Lung (tissue), 12 donors: ENCODE data around the gene CA5A. TPM values are rescaled to one million over a fixed set of nuclear protein-coding genes. Genes with fewer than 3 reads are reported as not detected.

ENCODE experiments used
- ATAC-seq: fragments of 200-7000 bp; cut with Tn5 transposase; one replicate; pipeline ENCODE4 v1.9.1; 2020; ENCODE audit warnings: moderate number of reproducible peaks; ENCODE audit not compliant: insufficient read depth, low FRiP score
- DNase-seq, 3 donors: peaks; one replicate each; pipeline ENCODE4 v3.0.0-alpha.2; 2013 to 2017
- H3K27ac ChIP-seq, 2 donors: one replicate each; pipeline ENCODE4 v1.5.1; 2013; ENCODE audit warnings: mild to moderate bottlenecking in 2 of 2, moderate library complexity in 2 of 2, control low read depth in 1 of 2, inconsistent platforms in 1 of 2, low read depth in 1 of 2, low read length in 1 of 2
- H3K27me3 ChIP-seq, 3 donors: one replicate each; pipeline ENCODE4 v1.5.1; 2013; ENCODE audit warnings: low read length in 2 of 3; ENCODE audit not compliant: control insufficient read depth in 3 of 3, insufficient read depth in 3 of 3
- H3K36me3 ChIP-seq, 4 donors: one replicate each; pipeline ENCODE4 v1.5.1; 2013; ENCODE audit warnings: low read length in 4 of 4, mild to moderate bottlenecking in 1 of 4, moderate library complexity in 1 of 4; ENCODE audit not compliant: control insufficient read depth in 4 of 4, insufficient read depth in 4 of 4
- H3K4me1 ChIP-seq, 5 donors: one replicate each; pipeline ENCODE4 v1.5.1; 2013; ENCODE audit warnings: low read length in 5 of 5, mild to moderate bottlenecking in 2 of 5, moderate library complexity in 1 of 5; ENCODE audit not compliant: control insufficient read depth in 5 of 5, insufficient read depth in 5 of 5
- H3K4me3 ChIP-seq: one replicate; pipeline ENCODE4 v1.5.1; 2013; ENCODE audit warnings: mild to moderate bottlenecking, control low read depth, moderate library complexity
- H3K9ac ChIP-seq, 2 donors: one replicate each; pipeline ENCODE4 v1.5.1; 2013; ENCODE audit warnings: low read length in 2 of 2, control low read depth in 1 of 2; ENCODE audit not compliant: insufficient read depth in 1 of 2
- H3K9me3 ChIP-seq, 4 donors: one replicate each; pipeline ENCODE4 v1.5.1; 2013; ENCODE audit warnings: low read length in 3 of 4, mild to moderate bottlenecking in 1 of 4, moderate library complexity in 1 of 4; ENCODE audit not compliant: control insufficient read depth in 4 of 4, insufficient read depth in 3 of 4
- CTCF ChIP-seq: IDR thresholded peaks from 2 replicates; pipeline ENCODE4 v1.5.1; 2012; ENCODE audit warnings: mild to moderate bottlenecking; ENCODE audit errors: control extremely low read depth, extremely low read depth
- WGBS, 2 donors: extraction: QIAGEN DNeasy Blood & Tissue Kit; methylation state at CpG; one replicate each; pipeline ENCODE4 v1.1.7; 2013; 5-methylcytosine and 5-hydroxymethylcytosine counted together
- polyA plus RNA-seq, 2 donors: library from polyadenylated mRNA; stranded (reverse); fragments of 200-250 nt; gene quantifications; one replicate each; pipeline ENCODE4 v1.2.1, GENCODE V29; 2013
- total RNA-seq, 2 donors: library from RNA; depleted of rRNA in 1 of 2; stranded (reverse); fragments of >200 nt in 1 of 2; gene quantifications; one replicate each; pipeline ENCODE4 v1.2.1, GENCODE V29; 2014 to 2021
- donor health status: control.
- donor health status: control.
- donor health status: Bipolar disorder and iron deficiency.
- donor health status: healthy.
- donor health status: DM: yes; HTN: yes; CAD: no.

Gene CA5A
- total and polyA plus RNA-seq, 4 donors, result 0.03 to 0.63 (median 0.14) TPM; not detected in 1

GRCh38 chr16:87926246-87927194 is 9.8 kb downstream of the CA5A start:
- H3K9me3 ChIP-seq, result no peaks in the 10 kb centered on the region
- peaks cover 0 to 2% (median 0%) of the 10 kb centered on the region in 3 donors for H3K27me3 ChIP-seq
- no peak overlapping the region for H3K9ac ChIP-seq
- WGBS, 2 donors, result 61 to 63% methylated on average over 44 of the region's 44 CpGs
- H3K4me3 ChIP-seq, result no peak overlapping the region
- no peak for TF ChIP-seq CTCF
- no peaks in the 10 kb centered on the region for H3K4me1 ChIP-seq
- no peak for DNase-seq
- H3K36me3 ChIP-seq, result no peaks in the 10 kb centered on the region
- no peak for ATAC-seq
- H3K27ac ChIP-seq, result no peak overlapping the region

- H3K9ac ChIP-seq, result no peak overlapping the region
- H3K9me3 ChIP-seq, result no peaks in the 10 kb centered on the region
- no peak overlapping the region for H3K4me3 ChIP-seq
- DNase-seq (no peak), ATAC-seq (no peak)
- 85 to 93% methylated on average over 26 of the region's 26 CpGs for WGBS, 2 donors
- H3K4me1 ChIP-seq, result no peaks in the 10 kb centered on the region
- no peaks in the 10 kb centered on the region for H3K36me3 ChIP-seq
- TF ChIP-seq CTCF, result no peak
- no peak overlapping the region for H3K27ac ChIP-seq
- H3K27me3 ChIP-seq, result peaks cover 0 to 2% (median 0%) of the 10 kb centered on the region in 3 donors
These were observed 11.3 kb downstream of the CA5A start for GRCh38 chr16:87924811-87925670.

- ATAC-seq, result no peak
- Histone ChIP-seq H3K9ac (no peak overlapping the region), H3K4me1 (no peaks in the 10 kb centered on the region), H3K36me3 (no peaks in the 10 kb centered on the region), H3K4me3 (no peak overlapping the region), H3K27me3 (peaks cover 0 to 2% (median 0%) of the 10 kb centered on the region in 3 donors), H3K9me3 (no peaks in the 10 kb centered on the region), H3K27ac (no peak overlapping the region)
- TF ChIP-seq CTCF, result no peak
- 76 to 83% methylated on average over 27 of the region's 27 CpGs for WGBS, 2 donors
- no peak for DNase-seq
These were observed 12.1 kb downstream of the CA5A start for GRCh38 chr16:87924041-87924810.
